Epithelial cell of proximal tubule (primary cell): ENCODE data around the gene TNIP3. TPM values are rescaled to one million over a fixed set of nuclear protein-coding genes. Genes with fewer than 3 reads are reported as not detected.

Experiments
- DNase-seq: peaks from one replicate; pipeline ENCODE4 v3.0.0-alpha.2; 2011; ENCODE audit warnings: low read depth
- H3K4me3 ChIP-seq: 2 replicates; pipeline ENCODE4 v1.5.1; 2011; ENCODE audit warnings: low read depth, mild to moderate bottlenecking, low read length
- CTCF ChIP-seq: conservative IDR thresholded peaks from 2 replicates; pipeline ENCODE4 v1.5.1; 2012; ENCODE audit warnings: low read depth, mild to moderate bottlenecking, low read length
- total RNA-seq: library from RNA; depleted of rRNA; stranded (reverse); fragments of >200 nt; gene quantifications from 2 replicates; pipeline ENCODE4 v1.2.3, GENCODE V29; 2015

TNIP3 gene
- total RNA-seq, 1 donor from 2014 or later, result 0.46 TPM

GRCh38 chr4:121091941-121092340 lies 72.2 kb downstream of the TNIP3 start:
- H3K4me3 ChIP-seq, result no peak overlapping the region
- TF ChIP-seq CTCF, result no peak
- no peak for DNase-seq

- TF ChIP-seq CTCF, result no peak
- DNase-seq, result no peak
- H3K4me3 ChIP-seq, result no peak overlapping the region
These were observed 75.3 kb downstream of the TNIP3 start for GRCh38 chr4:121088867-121089266.

Other genes with a start within 250 kb of the TNIP3 start
- 5.2 and 7.3 TPM in 2 replicates for gene PRDM5, start 241.6 kb downstream of the TNIP3 start, total RNA-seq
- 0.43 and 0.46 TPM in 2 replicates for gene NDNF, start 91.8 kb downstream of the TNIP3 start, total RNA-seq
- gene QRFPR, start 216.7 kb upstream of the TNIP3 start, total RNA-seq, result 0.51 TPM in 1 of 2 replicates, not detected in the other